Muscle layer of colon (tissue), 2 donors: ENCODE data around the gene LMX1B.

Experiments used
- H3K27ac ChIP-seq: one replicate; pipeline ENCODE4 v1.7.0; 2013; ENCODE audit warnings: low read depth, mild to moderate bottlenecking, low read length, moderate library complexity
- H3K27me3 ChIP-seq, 2 donors: one replicate each; pipeline ENCODE4 v1.7.0; 2013; ENCODE audit warnings: low read length in 2 of 2, mild to moderate bottlenecking in 2 of 2; ENCODE audit not compliant: insufficient read depth in 2 of 2, control insufficient read depth in 1 of 2
- H3K36me3 ChIP-seq: one replicate; pipeline ENCODE4 v1.7.0; 2013; ENCODE audit warnings: mild to moderate bottlenecking, low read length; ENCODE audit not compliant: insufficient read depth
- H3K4me1 ChIP-seq: one replicate; pipeline ENCODE4 v1.7.0; 2013; ENCODE audit warnings: mild to moderate bottlenecking, low read length; ENCODE audit not compliant: insufficient read depth
- H3K4me3 ChIP-seq, 2 donors: one replicate each; pipeline ENCODE4 v1.7.0; 2013; ENCODE audit warnings: low read length in 2 of 2, low read depth in 1 of 2, mild to moderate bottlenecking in 1 of 2, moderate library complexity in 1 of 2
- H3K9ac ChIP-seq: one replicate; pipeline ENCODE4 v1.7.0; 2013; ENCODE audit warnings: low read length
- H3K9me3 ChIP-seq: one replicate; pipeline ENCODE4 v1.7.0; 2013; ENCODE audit warnings: mild to moderate bottlenecking, low read length
- donor health status: abdominal sarcoma.
- donor health status: Adenocarcinoma of cecum.

The LMX1B gene

GRCh38 chr9:126689027-126689825, 75.5 kb downstream of the LMX1B start:
- H3K9ac ChIP-seq = no peak overlapping the region
- no peak overlapping the region for H3K4me3 ChIP-seq
- H3K9me3 ChIP-seq = no peaks in the 10 kb centered on the region
- peaks cover 14 to 57% of the 10 kb centered on the region in 2 donors for H3K27me3 ChIP-seq
- no peaks in the 10 kb centered on the region for H3K36me3 ChIP-seq
- H3K4me1 ChIP-seq = no peaks in the 10 kb centered on the region
- no peak overlapping the region for H3K27ac ChIP-seq

- Histone ChIP-seq H3K9ac (no peak overlapping the region), H3K9me3 (no peaks in the 10 kb centered on the region), H3K27ac (no peak overlapping the region), H3K36me3 (no peaks in the 10 kb centered on the region), H3K4me1 (no peaks in the 10 kb centered on the region), H3K4me3 (no peak overlapping the region), H3K27me3 (peaks cover 1 to 44% of the 10 kb centered on the region in 2 donors)
These were observed 76.8 kb downstream of the LMX1B start for GRCh38 chr9:126690431-126691051.

GRCh38 chr9:126692041-126692758, 78.5 kb downstream of the LMX1B start:
- H3K36me3 ChIP-seq = no peaks in the 10 kb centered on the region
- no peaks in the 10 kb centered on the region for H3K9me3 ChIP-seq
- H3K4me1 ChIP-seq = no peaks in the 10 kb centered on the region
- H3K4me3 ChIP-seq = no peak overlapping the region
- peaks cover 0 to 39% of the 10 kb centered on the region in 2 donors for H3K27me3 ChIP-seq
- H3K27ac ChIP-seq = no peak overlapping the region
- H3K9ac ChIP-seq = no peak overlapping the region

DNA sequence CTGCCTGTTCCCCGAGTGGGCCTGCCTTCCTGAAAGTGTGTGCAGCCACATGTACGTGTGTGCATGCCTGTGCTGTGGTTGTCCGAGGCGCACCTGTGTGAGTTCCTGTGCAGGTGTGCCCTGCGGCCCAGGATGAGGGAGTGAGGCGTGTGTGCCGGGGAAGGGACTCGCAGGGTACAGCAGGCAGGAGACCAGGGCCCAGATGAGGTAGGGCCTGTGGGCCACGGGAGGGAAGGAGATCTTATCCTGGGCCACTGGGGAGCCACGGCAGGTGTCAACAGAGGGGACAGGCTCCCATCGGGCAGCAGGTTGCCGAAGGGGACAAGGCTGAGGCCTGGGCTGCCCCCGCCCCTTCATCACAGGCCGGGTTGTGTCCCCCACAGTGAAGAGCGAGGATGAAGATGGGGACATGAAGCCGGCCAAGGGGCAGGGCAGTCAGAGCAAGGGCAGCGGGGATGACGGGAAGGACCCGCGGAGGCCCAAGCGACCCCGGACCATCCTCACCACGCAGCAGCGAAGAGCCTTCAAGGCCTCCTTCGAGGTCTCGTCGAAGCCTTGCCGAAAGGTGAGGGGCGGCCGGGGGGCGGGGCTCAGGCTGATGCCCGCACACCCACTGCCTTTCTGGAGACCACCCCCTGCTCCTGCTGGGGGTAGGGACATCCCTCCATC, 79.2 kb downstream of the LMX1B start:
- Histone ChIP-seq H3K4me3 (no peak overlapping the region), H3K9me3 (no peaks in the 10 kb centered on the region), H3K27ac (no peak overlapping the region), H3K9ac (no peak overlapping the region), H3K36me3 (no peaks in the 10 kb centered on the region), H3K27me3 (peaks cover 0 to 33% of the 10 kb centered on the region in 2 donors), H3K4me1 (no peaks in the 10 kb centered on the region)

GRCh38 chr9:126693428-126693944, 79.8 kb downstream of the LMX1B start:
- Histone ChIP-seq H3K36me3 (no peaks in the 10 kb centered on the region), H3K27me3 (peaks cover 0 to 27% of the 10 kb centered on the region in 2 donors), H3K4me1 (no peaks in the 10 kb centered on the region), H3K9ac (no peak overlapping the region), H3K9me3 (no peaks in the 10 kb centered on the region), H3K27ac (no peak overlapping the region), H3K4me3 (no peak overlapping the region)

- Histone ChIP-seq H3K4me3 (no peak overlapping the region), H3K9me3 (no peaks in the 10 kb centered on the region), H3K27me3 (peaks cover 0 to 18% of the 10 kb centered on the region in 2 donors), H3K9ac (no peak overlapping the region), H3K4me1 (no peaks in the 10 kb centered on the region), H3K36me3 (no peaks in the 10 kb centered on the region), H3K27ac (no peak overlapping the region)
These were observed 80.7 kb downstream of the LMX1B start for GRCh38 chr9:126694206-126695081.

DNA sequence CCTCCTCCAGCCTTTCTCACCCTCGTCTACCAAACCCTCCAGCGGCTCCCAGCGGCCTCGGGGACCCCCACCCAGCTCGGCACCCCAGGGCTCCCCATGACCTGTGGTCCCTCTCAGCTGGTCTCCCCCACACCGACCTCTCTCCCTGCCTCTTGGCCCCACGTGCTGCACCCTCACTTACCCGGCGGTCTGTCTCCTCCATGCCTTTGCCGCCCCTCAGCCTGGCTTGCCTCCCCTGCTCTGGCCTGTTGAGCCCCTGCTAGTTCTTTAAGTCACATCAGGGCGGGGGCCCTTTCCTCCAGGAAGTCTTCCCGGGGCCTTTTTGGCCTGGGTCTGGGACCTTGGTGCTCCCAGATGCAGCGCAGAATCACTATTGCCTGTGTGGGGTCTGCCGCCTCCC, 81.5 kb downstream of the LMX1B start:
- no peak overlapping the region for H3K4me3 ChIP-seq

GRCh38 chr9:126695701-126696400, 82.1 kb downstream of the LMX1B start:
- Histone ChIP-seq H3K27me3 (peaks cover 0 to 8% of the 10 kb centered on the region in 2 donors), H3K36me3 (no peaks in the 10 kb centered on the region)

More for the DNA sequence above, 81.5 kb downstream of the LMX1B start:
- H3K4me1 ChIP-seq = no peaks in the 10 kb centered on the region
- H3K9me3 ChIP-seq = no peaks in the 10 kb centered on the region
- H3K27ac ChIP-seq = no peak overlapping the region
- H3K27me3 ChIP-seq = peaks cover 0 to 14% of the 10 kb centered on the region in 2 donors
- H3K36me3 ChIP-seq = no peaks in the 10 kb centered on the region
- no peak overlapping the region for H3K9ac ChIP-seq

DNA sequence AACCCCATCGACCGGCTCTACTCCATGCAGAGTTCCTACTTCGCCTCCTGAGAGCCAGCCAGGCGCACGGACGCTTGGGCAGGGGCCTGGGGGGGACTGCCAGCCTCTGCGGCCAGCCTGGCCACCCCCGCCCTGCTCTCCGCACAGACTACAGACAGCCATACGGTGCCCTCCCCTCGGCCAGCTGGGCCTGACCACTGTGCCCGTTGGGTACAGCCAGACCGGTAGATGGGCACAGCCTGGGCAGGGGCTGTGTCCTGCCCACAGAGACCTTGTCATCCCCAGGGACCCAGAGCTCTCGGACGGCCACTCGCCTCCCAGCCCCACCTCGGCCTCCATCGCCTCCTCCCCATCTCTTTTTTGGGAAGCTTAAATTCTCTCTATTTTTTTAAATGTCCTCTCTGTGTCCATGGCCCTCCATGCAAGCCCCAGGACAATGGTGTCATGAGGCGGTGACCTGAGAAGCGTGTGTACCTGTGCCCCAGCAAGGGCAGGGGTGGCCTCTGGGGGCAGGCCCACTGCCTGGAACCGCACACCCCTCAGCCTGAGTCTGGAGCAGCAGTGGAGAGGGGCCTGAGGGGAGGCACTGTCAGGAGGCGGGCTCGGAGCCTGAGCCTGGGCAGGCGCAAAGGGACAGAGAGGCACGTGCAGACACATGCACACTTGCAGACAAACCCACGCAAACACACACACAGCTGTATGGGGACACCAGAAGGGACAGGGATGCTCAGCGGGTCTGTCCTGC, 82.8 kb downstream of the LMX1B start:
- Histone ChIP-seq H3K27me3 (peaks cover 0 to 8% of the 10 kb centered on the region in 2 donors), H3K4me1 (no peaks in the 10 kb centered on the region), H3K27ac (no peak overlapping the region), H3K4me3 (no peak overlapping the region), H3K36me3 (no peaks in the 10 kb centered on the region), H3K9ac (no peak overlapping the region), H3K9me3 (no peaks in the 10 kb centered on the region)

More at GRCh38 chr9:126695701-126696400, 82.1 kb downstream of the LMX1B start:
- no peaks in the 10 kb centered on the region for H3K4me1 ChIP-seq
- no peak overlapping the region for H3K27ac ChIP-seq
- H3K9ac ChIP-seq = no peak overlapping the region
- no peak overlapping the region for H3K4me3 ChIP-seq
- H3K9me3 ChIP-seq = no peaks in the 10 kb centered on the region
